ENCODE measurements around the gene PRSS2. TPM values are rescaled to one million over a fixed set of nuclear protein-coding genes. Genes with fewer than 3 reads are reported as not detected.

Gene PRSS2
- total and polyA plus RNA-seq, 9 of the 15 experiments (the other 6 are each of a cell fraction or from before 2014, with no cell fraction given): 1.3 to 23.9 (median 3.8) TPM

GRCh38 chr7:142782922-142783900 lies 12.4 kb downstream of the PRSS2 start (continued):
- TF ChIP-seq DEAF1 (CRISPR knock-in tag; IDR thresholded peaks at IDR 0.05) (peak; percentile 100), TCFL5 (CRISPR knock-in tag; conservative IDR thresholded peaks at IDR 0.05) (no peak), POLR2B (IDR thresholded peaks at IDR 0.05; ENCODE audit: low read depth, partially characterized antibody) (no peak), ZNF316 (IDR thresholded peaks at IDR 0.05) (no peak), NONO (IDR thresholded peaks at IDR 0.05; ENCODE audit: low read depth in 2 of 2, low read length in 1 of 2) (no peak), PREB (CRISPR knock-in tag; IDR thresholded peaks at IDR 0.05) (no peak), POU5F1 (IDR thresholded peaks at IDR 0.05; ENCODE audit: borderline replicate concordance, low read depth, low read length, partially characterized antibody) (no peak), NR2F6 (CRISPR knock-in tag; IDR thresholded peaks at IDR 0.05) (no peak), HBP1 (CRISPR knock-in tag; IDR thresholded peaks at IDR 0.05) (0 out of 2 replicates have a peak, but pooled peaks have one; percentile 36), ZNF445 (CRISPR knock-in tag; IDR thresholded peaks at IDR 0.05; ENCODE audit: low read depth) (no peak), COPS2 (conservative IDR thresholded peaks at IDR 0.05) (no peak)

Measured in K562 (cell line).